HL-60 (cell line): ENCODE results near the gene XK.
"Not testable (repeated sequence)": the region's sequence is repeated elsewhere in the genome, so short reads cannot be mapped to it uniquely, and the experiment has no call there.

Source experiments
- DNase-seq, 2 experiments: peaks; one replicate each; pipeline ENCODE4 v3.0.0-alpha.2; 2010 to 2020; ENCODE audit warnings: low read depth in 1 of 2, low spot score in 1 of 2
- H3K27ac ChIP-seq: fragments of 250-450 bp; sonication (Bioruptor Pico); replicated peaks from 2 replicates; pipeline ENCODE4 v1.5.1; 2020; ENCODE audit warnings: mild to moderate bottlenecking, moderate library complexity
- H3K27me3 ChIP-seq: fragments of 250-450 bp; sonication (Bioruptor Pico); 2 replicates; pipeline ENCODE4 v1.5.1; 2021; ENCODE audit warnings: mild to moderate bottlenecking, moderate library complexity; ENCODE audit not compliant: insufficient read depth, poor library complexity, severe bottlenecking
- H3K4me3 ChIP-seq: replicated peaks from 2 replicates; pipeline ENCODE4 v1.5.1; 2011; ENCODE audit warnings: mild to moderate bottlenecking, control low read depth, low read length; ENCODE audit not compliant: insufficient read depth
- CTCF ChIP-seq: IDR thresholded peaks from one replicate; pipeline ENCODE4 v1.5.1; 2011; ENCODE audit warnings: low read length, control low read depth, inconsistent platforms; ENCODE audit not compliant: insufficient read depth
- GABPA ChIP-seq: IDR thresholded peaks from 2 replicates; pipeline ENCODE4 v1.6.1; 2012; ENCODE audit warnings: low read depth
- POLR2AphosphoS5 ChIP-seq: IDR thresholded peaks from 2 replicates; pipeline ENCODE4 v1.6.1; 2012; ENCODE audit warnings: low read depth
- REST ChIP-seq: IDR thresholded peaks from 2 replicates; pipeline ENCODE4 v1.6.1; 2012; ENCODE audit warnings: low read depth; ENCODE audit not compliant: insufficient replicate concordance
- SPI1 ChIP-seq: IDR thresholded peaks from 2 replicates; pipeline ENCODE4 v1.6.1; 2012; ENCODE audit warnings: low read depth, mild to moderate bottlenecking, borderline replicate concordance

The XK gene

DNA sequence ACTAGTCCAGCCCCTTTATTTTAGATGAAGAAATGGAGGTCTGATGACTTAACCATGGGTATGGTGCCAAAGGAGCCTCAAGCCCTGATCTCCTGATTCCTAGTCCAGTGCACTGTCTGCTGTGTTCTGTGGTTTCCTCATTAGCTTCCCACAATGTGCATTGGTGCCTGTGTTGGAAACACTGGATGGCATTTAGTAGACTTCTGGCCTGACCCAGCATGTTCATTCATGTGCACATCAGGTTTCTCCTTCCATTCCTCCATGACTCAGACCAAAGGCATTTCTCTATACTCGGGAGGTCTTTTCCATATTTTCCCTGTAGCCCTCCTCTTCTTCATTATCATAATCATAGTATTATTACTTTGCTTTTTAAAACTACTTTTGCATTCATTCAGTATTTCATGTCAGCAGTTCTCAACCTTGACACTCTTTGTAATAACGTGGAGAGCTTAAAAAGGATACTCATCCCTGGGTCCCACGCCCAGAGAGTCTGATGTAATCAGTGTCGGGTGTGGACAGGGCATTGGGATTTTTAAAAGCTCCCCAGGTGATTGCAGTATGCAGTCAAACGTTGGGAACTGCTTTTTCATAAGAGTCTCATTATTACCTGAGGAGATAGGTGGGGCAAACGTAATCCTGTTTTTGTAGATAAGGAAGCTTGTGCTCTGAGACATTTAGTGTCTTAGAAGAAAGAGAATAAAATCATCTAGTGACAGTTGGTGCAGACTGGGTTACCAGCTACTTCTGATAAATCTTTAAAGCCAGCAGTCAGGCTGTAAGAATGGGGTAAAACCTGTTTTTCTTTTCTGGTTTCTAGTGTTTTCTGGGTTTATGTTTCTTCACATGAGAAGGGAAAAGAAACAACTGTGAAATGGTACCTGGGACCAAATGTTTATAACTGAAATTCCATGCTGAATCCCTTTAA lies 40.9 kb upstream of the XK start:
- DNase-seq: no peak
- no peaks in the 10 kb centered on the region for H3K27me3 ChIP-seq
- no peak overlapping the region for H3K27ac ChIP-seq
- no peak for TF ChIP-seq REST
- no peak overlapping the region for H3K4me3 ChIP-seq

GRCh38 chrX:37646254-37646653 lies 39.3 kb upstream of the XK start:
- TF ChIP-seq POLR2AphosphoS5 (no peak), GABPA (no peak)
- DNase-seq: no peak
- Histone ChIP-seq H3K27ac (no peak overlapping the region), H3K27me3 (no peaks in the 10 kb centered on the region), H3K4me3 (no peak overlapping the region)

GRCh38 chrX:37650879-37651278 lies 34.7 kb upstream of the XK start:
- not testable (repeated sequence) for H3K27ac ChIP-seq, H3K27me3 ChIP-seq, DNase-seq, H3K4me3 ChIP-seq

GRCh38 chrX:37651921-37652452 lies 33.6 kb upstream of the XK start:
- no peak for TF ChIP-seq GABPA
- no peaks in the 10 kb centered on the region for H3K27me3 ChIP-seq
- H3K27ac ChIP-seq: no peak overlapping the region
- no peak overlapping the region for H3K4me3 ChIP-seq
- no peak for DNase-seq

DNA sequence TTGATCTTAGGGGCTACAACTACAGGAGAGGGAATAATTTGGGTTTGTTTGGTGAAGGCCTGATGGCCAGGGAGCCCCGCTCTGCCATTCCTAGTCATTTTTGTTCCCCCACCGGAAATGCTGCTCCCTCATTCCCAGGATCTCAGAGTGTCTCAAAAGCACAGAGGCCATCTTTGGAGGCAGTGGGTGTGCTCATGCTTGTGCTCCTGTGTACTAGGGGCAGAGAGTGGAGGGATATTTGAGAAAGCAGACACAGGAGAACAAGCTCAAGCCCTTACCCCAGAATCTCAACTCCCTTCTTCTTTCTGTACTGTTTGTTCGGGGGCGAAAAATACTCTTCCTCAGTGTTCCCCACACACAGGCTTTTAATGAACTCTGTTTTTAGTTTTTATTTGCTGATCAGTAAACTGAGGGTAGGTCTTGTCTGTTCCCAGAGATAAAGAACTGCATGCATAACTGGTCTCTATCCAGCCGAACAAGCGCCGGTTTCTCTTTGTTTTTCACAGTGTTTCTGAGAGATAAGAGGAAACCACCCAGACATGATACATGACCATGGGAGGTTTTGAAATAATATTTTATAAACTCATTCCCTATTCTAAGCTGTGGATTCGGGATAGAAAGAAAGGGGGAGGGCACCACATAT lies 32.9 kb upstream of the XK start:
- TF ChIP-seq CTCF: no peak
- no peak for TF ChIP-seq POLR2AphosphoS5
- TF ChIP-seq GABPA: no peak
- TF ChIP-seq REST: no peak
- TF ChIP-seq SPI1: no peak

More for the DNA sequence above, 32.9 kb upstream of the XK start:
- no peak overlapping the region for H3K4me3 ChIP-seq
- no peak overlapping the region for H3K27ac ChIP-seq
- H3K27me3 ChIP-seq: no peaks in the 10 kb centered on the region
- DNase-seq: no peak
